Inflammatory macrophage treated with lipopolysaccharide for 1 hour (primary cell): ENCODE measurements around the gene RXFP3.
"Not testable (repeated sequence)": the region's sequence is repeated elsewhere in the genome, so short reads cannot be mapped to it uniquely, and the experiment has no call there.

ENCODE experiments used
- DNase-seq, 2 donors: peaks; one replicate each; pipeline ENCODE4 v3.0.0-alpha.2; 2020 to 2022

Gene RXFP3, protein sequence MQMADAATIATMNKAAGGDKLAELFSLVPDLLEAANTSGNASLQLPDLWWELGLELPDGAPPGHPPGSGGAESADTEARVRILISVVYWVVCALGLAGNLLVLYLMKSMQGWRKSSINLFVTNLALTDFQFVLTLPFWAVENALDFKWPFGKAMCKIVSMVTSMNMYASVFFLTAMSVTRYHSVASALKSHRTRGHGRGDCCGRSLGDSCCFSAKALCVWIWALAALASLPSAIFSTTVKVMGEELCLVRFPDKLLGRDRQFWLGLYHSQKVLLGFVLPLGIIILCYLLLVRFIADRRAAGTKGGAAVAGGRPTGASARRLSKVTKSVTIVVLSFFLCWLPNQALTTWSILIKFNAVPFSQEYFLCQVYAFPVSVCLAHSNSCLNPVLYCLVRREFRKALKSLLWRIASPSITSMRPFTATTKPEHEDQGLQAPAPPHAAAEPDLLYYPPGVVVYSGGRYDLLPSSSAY

DNA sequence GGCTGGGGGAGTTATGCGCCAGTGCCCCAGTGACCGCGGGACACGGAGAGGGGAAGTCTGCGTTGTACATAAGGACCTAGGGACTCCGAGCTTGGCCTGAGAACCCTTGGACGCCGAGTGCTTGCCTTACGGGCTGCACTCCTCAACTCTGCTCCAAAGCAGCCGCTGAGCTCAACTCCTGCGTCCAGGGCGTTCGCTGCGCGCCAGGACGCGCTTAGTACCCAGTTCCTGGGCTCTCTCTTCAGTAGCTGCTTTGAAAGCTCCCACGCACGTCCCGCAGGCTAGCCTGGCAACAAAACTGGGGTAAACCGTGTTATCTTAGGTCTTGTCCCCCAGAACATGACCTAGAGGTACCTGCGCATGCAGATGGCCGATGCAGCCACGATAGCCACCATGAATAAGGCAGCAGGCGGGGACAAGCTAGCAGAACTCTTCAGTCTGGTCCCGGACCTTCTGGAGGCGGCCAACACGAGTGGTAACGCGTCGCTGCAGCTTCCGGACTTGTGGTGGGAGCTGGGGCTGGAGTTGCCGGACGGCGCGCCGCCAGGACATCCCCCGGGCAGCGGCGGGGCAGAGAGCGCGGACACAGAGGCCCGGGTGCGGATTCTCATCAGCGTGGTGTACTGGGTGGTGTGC lies at the start of gene RXFP3:
Gene RXFP3, plus strand, starts transcription at position 6 of the 636 bp plus-strand sequence. Its CDS starts 355 bp downstream, at position 361.
- DNase-seq: no peak

DNA sequence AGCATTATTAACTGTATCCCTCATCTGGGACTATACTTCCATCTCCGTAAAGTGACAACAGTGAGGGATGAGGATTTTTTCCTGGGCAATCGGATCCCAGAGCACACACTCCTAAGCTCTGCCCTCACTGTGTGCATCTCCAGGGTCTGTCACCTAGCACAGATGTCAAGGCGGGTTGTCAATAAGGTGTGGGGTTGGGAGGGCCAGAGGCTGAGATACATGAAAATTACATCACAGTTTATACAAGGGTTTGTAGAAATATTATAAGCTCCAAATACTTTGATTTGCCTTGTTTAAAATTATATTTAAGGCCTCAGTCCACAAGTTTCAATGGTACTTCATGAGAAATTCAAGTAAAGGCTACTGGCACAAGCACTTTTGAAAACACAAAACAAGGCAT lies 48.9 kb upstream of the RXFP3 start:
- no peak for DNase-seq

DNA sequence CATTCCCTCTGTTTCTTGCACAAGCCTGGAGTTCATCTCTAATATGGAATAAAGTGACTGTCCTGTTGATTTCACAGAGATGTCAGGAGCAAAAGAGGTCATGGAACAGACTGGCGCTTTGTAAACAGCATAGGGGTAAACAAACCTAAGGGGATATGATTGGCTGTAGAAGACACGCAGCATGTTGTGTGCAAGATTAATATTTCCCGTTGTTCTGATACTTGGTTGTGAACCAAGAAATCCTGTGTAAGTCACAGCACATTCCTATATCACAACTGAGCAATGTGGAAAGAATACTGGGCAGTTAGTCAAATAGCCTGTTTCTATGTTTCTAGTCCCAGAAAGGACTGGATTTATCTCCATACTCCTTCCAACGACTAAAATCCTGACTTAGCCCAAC lies 47.6 kb upstream of the RXFP3 start:
- no peak for DNase-seq

DNA sequence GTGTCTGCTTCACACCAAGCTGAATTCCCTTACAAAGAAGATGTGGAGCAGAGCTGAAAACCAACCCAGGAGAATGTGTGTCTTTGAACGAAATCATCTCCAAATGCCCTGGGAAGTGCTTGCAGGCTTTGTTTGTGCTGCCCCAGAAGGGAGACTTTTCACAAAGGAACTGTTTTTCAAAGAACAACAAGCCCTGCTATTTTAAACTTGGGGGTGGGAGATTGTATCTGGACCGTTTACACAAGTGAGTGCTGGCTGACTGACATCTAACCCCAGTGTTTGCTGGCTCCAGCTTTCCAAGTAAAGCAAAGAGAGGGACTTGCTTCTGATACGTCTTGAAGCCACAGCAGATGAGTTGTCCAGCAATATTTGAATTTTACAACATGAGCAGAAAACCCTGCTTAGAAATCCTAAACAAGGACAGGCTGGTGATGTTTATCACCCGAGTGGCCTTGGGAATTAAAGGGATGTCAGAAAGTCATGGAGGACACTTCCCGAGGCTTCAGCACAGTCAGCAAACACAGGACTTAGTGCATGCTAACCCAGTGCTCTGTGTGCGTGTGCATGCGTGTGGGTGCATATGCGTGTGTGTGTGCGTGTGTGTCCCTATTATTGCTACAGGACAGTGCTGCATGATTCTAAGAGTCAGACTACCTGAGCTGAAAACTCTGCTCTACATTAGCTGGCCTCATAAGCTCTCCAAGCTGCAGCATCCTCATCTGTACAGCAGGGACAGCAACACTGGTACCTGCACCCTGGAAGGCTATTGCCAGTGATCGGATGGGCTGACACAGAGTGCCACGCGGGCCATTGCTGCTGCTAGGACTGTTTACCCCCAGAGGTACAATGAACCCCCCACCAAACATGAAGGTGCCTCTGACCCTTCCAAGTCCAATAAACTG lies 45.8 kb upstream of the RXFP3 start:
- no peak for DNase-seq

DNA sequence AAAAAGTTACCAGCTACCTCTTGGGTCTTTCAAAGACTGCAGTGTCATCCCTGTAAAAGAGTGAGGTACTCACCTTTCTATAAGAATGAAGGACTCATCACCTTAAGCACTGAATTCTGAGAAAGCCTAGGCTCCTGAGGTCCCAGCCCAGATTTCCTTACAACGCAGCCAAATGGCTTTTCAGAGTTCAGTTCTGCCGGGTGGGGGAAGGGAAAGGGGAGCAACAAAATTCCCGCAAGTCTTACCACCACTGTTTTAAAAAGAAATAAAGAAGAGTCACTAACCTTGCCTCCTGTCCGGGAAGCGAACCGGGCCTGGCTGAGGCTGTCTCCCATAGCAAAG lies 44.8 kb upstream of the RXFP3 start:
- DNase-seq: no peak

DNA sequence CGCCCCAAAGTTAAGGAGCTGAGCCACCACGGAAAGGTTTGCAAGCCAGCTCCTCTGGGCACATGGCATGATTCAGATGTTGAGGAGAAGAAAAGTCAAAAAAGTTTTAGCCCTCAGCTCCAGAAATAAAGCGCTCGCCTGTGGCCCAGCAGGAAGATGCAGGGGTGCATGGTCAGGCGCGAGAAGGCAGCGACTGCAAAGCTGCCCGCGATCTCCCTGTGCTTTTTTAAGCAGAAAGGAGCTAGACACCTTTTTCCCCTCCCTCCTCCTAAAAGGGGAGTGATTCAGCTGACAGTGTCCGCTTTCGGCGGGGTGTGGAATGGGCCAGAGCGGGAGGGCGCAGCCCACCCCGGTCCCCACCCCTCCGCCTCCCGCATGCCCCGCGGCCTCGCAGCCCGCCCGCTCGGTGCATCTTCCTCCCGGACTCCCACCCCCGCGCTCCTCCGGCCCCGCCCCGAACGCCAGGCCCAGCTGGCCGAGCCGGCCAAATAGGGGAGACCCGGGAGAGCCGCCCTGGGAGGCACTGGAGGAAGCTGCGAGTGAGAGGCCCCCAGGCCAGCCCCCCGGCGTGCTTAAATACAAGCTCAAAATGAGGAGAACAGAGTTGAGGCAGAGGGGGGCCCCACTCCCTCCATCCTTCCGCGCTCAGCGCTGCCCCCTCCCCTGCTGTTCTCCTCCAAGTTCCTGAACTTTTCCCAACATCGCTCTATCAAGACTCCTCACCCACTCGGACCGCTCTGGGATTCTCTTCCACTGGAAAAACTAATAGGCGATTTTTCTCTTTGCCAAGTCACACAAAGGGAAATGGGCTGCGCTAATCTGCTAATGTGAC lies 44.2 kb upstream of the RXFP3 start, which contains the start of gene ADAMTS12:
Gene ADAMTS12, minus strand, starts transcription at position 203 of the 832 bp plus-strand sequence. Its CDS starts 134 bp downstream, at position 69.
- DNase-seq: no peak

DNA sequence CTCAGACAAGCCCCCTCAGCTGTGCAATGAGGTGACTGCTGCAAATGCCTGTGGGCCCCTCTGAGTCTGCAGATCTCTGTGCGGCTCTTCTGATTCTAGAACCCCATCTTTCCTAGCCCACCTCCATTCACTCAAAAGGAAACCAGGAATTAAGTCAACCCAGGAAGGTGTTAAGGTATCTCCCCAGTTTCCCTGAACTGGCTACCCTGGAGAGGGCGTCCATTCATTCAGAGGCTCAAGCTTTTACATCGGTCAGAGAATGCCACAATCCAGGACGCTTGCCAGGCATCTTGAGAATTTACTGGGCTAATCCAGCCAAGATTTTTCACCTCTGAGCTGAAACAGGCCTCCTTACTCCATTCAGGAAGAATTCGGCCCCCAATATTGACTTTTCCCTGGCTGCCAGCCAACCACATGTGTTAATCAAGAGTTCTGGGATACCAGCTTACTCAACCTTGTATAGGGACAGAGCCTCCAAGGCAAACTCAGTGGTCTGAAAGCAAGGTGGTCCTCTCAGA lies 43.5 kb upstream of the RXFP3 start:
- DNase-seq: no peak

DNA sequence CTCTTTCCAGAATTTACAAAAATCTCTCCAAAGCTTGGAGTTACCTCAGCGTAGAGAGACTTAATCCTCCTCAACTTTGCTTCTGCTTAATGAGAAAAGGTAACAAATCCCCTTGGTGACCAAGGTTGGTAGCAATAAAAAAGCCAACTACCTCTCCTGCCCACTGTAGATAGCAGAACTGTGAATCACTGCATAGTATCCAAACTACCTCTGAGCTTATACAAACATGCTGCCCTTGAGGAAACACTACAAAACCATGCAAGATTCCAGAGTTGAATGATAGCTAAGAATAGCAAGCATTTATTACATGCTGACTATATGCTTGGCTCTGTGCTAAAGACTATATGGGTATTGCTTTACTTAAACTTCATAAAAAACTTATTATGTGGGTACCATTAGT lies 41.6 kb upstream of the RXFP3 start:
- no peak for DNase-seq

DNA sequence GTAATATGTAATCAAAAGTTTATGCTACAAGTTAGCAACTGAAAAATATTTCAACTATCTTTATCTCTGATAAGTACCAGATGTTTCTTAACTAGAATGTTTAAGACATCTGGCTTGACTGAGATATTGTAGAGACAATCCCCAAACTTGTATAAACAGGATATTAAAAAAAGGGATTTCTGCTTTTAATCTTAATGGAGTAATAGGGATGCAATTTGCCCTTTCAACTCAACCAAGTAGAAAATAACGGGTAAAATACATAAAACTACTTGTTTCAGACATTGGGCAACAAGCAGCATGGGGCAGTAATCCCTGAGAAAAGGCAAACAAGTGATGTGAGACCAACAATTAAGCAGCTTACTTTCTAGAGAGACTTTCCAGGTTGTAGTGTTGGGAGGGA lies 35.0 kb upstream of the RXFP3 start:
- DNase-seq: no peak

DNA sequence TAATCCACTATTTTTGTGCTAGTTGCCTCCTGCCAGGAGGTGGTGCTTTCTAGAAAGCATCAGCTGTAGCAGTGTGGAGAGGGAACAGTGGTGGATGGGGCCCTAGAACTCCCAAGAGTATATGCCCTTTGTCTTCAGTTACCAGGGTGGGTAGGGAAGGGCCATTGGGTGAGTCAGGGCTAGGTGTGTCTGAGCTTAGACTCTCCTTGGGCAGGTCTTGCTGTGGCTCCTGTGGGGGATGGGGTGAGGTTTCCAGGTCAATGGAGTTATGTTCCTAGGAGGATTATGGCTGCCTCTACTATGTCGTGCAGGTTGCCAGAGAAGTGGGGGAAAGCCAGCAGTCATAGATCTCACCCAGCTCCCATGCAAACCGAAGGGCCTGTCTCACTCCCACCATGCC lies 33.1 kb upstream of the RXFP3 start:
- no peak for DNase-seq

DNA sequence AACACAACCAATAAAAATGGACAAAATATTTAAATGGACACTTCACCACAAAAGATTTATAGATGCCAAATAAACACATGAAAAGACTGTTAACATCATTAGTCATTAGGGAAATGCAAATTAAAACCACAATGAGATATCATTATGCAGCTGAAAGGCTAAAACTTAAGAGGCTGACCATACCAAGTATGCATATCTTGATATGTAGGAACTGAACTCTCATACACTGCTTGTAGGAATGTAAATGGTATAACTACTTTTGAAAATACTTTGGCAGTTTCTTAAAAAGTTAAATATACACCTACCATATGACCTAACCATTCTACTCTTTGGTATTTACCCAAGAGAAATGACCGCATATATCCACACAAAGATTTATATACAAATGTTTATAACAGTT lies 30.8 kb upstream of the RXFP3 start:
- DNase-seq: no peak

DNA sequence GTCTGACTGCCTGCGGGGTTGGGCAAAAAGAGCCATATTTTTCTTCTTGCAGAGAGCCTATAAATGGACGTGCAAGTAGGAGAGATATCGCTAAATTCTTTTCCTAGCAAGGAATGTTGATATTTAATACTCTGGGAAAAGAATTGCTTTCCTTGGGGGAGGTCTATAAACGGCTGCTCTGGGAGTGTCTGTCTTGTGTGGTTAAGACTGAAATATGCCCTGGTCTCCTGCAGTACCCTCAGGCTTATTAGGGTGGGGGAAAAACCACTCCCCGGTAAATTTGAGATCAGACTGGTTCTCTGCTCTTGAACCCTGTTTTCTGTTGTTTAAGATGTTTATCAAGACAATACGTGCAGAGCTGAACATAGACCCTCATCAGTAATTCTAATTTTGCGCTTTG lies 29.9 kb upstream of the RXFP3 start:
- not testable (repeated sequence) for DNase-seq

DNA sequence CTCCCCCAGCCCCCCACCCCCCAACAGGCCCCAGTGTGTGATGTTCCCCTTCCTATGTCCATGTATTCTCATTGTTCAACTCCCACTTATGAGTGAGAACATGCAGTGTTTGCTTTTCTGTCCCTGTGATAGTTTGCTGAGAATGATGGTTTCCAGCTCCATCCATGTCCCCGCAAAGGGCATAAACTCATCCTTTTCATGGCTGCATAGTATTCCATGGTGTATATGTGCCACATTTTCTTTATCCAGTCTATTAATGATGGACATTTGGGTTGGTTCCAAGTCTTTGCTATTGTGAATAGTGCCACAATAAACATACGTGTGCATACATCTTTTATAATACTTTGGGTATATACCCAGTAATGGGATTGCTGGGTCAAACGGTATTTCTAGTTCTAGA lies 21.3 kb upstream of the RXFP3 start:
- DNase-seq: not testable (repeated sequence)

DNA sequence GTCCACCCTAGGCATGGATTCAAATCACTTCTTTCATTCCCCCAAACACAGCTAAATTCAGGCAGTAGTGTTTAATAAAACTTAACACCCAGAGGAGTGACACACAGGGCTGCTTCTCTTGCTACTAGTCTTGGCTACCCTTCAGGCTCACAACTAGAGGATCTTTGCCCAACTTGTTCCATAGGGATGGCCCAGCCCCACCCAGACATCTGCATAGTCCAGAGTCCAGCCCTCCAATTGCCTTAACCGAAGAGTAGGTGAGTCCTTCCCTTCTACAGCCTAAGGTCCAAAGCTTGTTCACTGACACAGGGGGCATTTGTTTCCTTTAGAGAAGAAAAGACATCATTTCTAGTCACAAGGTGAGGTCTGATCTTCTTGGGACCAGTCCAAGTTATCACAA lies 15.2 kb upstream of the RXFP3 start:
- no peak for DNase-seq

DNA sequence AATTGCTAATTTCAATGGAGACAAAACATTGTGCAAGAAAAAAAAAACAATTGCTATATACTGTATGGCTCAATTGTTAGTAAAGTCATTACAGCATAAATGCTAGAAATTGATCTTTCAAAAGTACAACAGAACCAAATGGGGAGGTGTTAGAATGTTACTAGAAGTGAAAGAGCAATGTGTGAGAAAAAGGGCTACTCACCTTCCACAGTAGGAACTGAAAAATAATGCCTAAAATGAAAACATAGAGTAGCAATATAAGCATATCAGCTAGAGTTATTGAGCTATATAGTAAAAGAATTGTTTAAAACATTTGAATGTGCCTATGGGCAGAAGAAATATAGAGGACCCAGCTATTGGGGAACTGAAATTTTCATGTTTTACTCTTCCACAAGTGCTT lies 10.9 kb upstream of the RXFP3 start:
- DNase-seq: no peak

DNA sequence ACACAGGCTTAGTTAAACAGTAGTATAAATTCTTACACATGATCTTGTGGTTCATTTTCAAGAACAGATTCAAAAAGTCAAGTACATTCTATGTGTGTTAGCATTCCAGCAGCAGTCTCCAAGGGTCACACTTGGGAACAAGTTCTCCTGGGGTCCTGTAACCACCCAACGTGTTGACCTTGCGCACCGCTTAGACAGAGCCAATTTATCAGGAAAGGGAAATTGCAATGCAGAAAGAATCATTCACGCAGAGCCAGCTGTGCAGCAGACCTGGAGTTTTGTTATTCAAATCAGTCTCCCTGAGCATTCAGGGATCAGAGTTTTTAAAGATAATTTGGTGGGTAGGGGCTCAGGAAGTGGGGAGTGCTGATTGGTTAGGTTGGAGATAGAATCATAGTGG lies 8.5 kb upstream of the RXFP3 start:
- DNase-seq: no peak

DNA sequence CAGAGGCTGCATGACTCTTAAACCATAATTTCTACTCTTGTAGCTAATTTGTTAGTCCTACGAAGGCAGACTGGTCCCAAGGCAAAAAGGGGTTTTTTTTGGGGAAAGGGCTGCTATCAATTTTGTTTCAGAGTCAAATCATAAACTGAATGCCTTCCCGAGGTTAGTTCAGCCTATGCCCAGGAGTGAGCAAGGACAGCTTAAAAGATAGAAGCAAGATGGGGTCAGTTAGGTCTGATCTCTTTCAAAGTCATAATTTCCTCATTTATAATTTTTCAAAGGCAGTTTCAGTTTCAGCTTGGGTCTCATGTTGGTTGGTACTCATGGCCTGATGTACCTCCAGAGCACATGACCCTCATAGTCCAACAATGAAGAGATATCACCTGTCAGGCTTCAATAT lies 7.9 kb upstream of the RXFP3 start:
- no peak for DNase-seq

DNA sequence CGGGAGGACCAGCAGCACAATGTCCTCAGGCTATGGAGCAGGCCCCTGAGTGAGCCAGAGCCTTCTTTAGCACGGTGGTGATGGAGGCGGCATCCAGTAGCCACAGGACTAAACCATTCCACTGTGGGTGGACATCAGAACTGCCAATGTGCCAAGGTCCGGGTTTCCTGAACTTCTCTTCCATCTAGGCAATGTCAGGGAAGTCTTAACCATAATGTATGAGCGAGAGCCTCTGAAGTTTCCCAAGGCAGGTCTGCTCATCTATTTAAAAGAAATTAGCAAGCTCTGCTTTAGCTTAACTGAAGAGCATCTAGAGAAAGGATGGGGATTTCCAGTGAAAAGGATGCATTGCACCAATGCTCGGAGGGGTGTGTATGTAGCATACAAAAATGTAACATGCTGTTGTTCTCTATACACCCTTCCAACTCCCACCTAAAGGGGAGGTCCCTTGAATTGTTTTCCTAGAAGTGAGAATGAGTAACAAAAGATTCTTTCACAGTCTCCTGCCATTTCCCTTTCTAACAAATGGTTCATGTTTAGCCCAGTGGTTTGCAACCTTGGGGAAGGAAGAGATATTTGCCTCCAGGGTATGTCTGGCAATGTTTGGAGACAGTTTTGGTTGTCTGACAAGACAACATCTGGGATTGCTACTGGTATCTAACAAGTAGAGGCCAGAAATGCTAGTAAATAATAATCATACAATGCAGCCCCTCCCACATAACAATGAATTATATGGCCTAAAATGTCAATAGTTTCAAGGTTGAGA lies 6.1 kb upstream of the RXFP3 start:
- DNase-seq: no peak

DNA sequence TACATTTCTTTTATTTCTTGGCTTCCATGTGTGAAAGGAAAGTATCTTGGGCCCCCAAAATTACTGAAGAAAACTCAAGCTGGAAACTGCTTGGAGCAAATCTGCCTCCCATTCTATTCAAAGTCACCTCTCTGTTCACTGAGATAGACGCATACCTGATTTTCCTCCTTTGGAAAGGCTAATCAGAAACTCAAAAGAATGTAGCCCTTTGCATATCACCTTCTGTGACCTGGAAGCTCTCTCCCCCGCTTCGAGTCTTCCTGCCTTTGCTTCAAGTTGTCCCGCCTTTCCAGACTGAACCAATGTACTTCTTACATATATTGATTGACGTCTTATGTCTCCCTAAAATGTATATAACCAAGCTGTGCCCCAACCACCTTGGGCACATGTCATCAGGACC lies 5.0 kb upstream of the RXFP3 start:
- no peak for DNase-seq

DNA sequence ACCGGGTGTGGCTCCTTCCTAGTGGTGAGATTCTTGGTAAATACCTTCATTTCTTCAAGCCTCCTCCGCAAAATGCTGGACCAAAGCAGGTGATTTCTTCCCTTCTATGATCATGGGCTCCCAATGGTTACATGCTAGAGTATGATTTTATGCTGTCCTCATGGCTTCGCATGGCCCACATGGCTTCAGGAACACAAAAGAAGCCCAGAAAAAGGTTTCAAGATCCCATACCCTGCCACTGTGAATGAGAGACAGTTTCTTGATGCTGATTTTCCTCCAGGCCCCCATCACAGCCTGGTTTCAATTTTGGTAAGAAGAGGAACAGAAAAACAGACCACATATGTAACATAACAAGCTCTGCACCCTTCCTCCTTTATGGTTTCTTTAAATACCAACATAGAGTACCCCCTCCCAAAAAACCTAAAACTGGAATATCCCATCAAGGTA lies 2.4 kb upstream of the RXFP3 start:
- no peak for DNase-seq

DNA sequence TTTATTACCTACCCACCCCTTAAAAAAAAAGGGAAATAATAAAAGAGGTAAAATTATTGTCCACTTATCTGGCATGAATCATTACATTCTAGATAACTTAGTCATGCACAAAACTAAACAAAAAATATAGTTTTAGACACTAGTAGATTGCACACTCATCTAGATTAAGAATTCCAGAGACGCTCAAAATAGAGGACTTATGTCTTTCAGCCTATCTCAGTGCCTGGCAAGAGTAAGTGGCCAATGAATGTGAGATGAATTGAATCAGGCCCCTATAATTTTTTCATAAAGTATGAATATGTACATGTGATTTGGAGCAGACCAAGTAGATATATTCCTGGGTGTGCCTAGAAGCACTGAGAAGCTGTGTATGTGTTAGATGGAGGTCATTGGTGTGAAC lies 2.0 kb upstream of the RXFP3 start:
- no peak for DNase-seq
